ENCODE measurements around the gene LRRN1.

DNA sequence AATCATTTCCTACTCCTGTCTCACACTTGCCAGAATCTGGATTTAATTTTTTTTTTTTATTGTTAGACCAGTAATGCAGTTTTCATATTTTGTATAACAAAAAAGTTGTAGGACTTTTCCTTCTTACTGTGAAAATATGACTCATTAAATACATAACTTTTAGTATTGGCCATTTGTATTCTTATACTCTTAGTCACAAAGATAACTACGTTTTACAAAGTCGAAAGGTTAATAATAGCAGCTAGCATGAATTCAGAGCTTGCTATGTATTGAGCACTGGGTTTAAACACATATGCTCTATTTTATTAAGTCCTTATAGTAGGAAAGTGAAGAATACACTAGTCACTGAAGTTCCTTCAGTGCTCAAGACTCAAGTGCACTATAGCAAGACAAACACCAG lies 43.1 kb downstream of the LRRN1 start:
- TF ChIP-seq GATA2 (IDR thresholded peaks at IDR 0.05; ENCODE audit: low read depth, low read length) (no peak), GATA3 (IDR thresholded peaks at IDR 0.05; ENCODE audit: low read depth, low read length) (no peak)
